ENCODE data around the gene OLFM3.
A peak's percentile ranks its signal among the peaks of the same experiment; 100 is the strongest.

OLFM3 gene

DNA sequence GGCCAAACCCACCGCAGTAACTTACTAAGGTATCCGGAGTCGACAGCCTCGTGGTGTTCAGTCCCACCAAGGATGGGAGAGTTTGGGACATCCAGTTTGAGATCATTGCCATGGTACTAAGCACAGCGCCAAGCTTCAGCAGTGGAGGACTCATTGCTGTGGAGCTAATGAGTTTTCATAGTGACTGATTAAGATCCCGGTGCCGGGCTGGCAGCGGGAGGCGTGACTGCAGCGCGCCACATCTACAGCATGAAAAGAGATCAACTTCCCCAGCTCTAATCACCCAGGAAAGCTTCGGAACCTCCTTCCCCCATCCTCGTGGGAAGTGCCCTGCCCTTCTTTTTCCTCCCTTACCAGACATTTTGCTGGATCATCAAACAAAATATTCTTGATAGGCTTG is 149.9 kb downstream of the OLFM3 start:
- DNase-seq (ENCODE audit: low spot score): no peak

GRCh38 chr1:101843160-101843559 is 153.6 kb downstream of the OLFM3 start:
- no peak for DNase-seq (ENCODE audit: low spot score)

DNA sequence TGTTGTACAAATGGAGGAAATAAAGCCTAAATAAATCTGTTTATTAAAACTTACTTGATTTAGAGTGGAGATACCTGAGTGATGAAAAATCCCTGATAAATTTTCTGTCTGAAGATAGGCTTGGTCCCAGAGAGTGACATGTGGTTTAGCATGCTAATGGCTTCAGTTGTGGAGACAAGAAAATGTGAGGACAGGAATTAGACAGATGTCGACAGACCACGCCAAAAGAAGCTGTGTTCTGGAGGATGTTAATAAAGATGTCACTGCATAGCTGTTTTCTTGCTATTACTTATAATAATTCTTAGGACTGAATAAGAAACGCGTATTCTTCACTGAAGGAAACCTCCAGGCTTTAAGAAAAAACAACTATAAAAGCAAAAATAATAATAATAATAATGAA is 154.9 kb downstream of the OLFM3 start:
- no peak for DNase-seq (ENCODE audit: low spot score)

DNA sequence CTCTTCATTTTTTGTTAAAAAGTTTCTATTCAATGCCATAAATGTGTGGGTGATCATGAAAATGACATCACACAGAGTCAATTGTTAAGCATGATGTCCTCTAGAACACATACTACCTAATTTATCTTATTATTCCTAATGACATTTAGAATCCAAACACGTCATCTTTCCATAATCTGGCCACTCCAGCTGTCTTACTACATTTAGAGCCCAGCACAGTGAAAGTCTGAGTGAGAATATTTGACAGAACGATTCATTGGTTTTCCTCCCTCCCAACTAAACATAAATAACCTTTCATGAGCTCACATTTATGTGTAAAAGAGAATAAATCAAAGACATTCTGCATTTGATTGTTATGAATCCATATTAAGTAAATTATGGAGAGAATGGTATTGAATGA is 160.7 kb downstream of the OLFM3 start:
- no peak for DNase-seq (ENCODE audit: low spot score)

DNA sequence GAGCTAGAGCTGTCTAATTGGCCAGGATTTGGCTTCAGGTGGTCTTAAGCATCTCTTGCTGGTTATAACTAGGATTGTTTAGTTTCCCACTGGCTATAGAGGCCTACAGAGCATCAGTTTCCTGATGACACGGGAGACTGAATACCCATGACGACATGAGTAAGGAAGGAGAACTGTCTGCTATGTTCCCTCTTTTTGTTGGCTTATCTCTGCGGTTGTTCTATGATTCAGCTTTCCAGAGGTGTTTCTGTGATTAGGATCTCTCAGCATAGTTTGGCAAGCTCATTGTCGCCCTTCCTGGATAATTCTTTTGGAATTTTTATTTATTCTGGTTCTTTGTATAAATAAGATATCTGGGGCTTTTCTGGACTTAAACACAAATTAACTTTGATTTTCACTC is 163.4 kb downstream of the OLFM3 start:
- DNase-seq (ENCODE audit: low spot score): no peak

DNA sequence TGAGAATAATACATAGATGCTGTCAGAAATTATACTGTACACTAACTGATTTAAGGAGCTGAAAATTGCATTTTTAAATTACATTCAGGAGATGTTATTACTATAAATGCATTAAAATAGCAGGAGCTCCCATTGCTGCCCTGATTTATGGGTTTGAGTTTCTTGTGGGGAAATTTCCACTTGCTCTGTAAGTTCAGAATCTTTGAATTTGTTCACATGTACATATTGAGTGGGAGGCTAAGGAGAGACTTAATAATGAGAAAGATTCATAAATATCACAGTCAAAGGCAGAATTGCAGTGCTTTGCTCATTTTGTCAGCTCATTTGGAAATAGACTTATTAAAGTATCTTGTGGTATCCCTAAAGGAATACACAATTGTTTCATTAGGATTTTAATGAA is 170.3 kb downstream of the OLFM3 start:
- no peak for DNase-seq (ENCODE audit: low spot score)

GRCh38 chr1:101820071-101820470 is 176.7 kb downstream of the OLFM3 start:
- peak; percentile 67 for DNase-seq (ENCODE audit: low spot score)

DNA sequence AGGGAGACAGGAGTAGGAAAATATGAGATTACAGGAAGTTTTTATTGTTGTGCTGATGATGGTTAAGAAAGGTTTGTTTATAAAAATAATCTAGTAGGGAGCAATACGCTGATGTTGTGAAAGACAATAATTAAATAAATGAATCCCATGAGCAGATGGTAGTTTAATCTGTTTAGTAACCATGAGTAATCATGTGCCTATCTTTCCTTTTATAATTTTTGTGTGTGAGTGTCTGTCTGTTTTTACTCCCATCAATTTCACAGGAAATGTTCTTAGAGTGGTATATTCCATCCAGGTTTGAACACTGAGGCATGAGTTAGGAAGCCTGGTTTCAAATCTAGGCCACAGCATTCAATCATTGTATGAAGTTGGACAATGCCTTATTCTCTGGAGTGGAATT is 180.5 kb downstream of the OLFM3 start:
- no peak for DNase-seq (ENCODE audit: low spot score)

- DNase-seq (ENCODE audit: low spot score): no peak
Observed at GRCh38 chr1:101798417-101798816, 198.3 kb downstream of the OLFM3 start.

DNA sequence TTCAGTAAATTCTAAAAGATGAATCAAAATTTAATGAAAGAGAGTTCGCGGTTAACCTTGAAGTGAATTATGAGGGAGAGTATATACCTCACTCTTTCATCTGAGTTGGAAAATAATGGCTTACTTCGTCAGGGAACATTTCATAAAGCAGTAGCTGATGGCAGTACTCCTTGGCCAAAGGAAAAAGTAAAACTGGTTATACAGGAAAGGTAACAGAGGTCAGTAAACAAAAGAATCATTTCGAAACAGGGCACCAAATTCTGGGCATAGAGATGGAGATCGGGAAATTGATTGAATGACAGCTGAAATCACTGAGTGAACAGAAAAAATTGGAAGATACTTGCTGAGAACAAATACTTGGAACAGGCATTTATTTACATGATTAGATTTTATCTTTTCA is 199.0 kb downstream of the OLFM3 start:
- no peak for DNase-seq (ENCODE audit: low spot score)

GRCh38 chr1:101781201-101781831 is 215.4 kb downstream of the OLFM3 start:
- peak; percentile 18 for DNase-seq (ENCODE audit: low spot score)

GRCh38 chr1:101769520-101769919 is 227.2 kb downstream of the OLFM3 start:
- peak; percentile 40 for DNase-seq (ENCODE audit: low spot score)

DNA sequence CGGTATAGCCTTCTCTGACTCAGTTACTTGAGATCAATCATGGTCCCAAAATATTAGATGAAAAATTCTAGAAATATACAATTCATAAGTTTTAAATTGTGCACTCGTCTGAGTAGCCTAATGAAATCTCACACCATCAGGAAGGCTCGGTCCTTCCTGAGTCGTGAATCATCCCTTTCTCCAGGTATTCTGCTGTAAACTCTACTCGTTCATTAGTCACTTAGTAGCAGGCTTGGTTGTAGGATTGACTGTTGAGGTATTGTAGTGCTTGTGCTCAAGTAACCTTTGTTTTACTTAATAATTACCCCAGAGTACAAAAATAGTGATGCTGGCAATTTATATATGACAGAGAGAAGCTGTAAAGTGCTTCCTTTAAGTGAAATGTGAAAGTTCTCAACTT is 238.7 kb downstream of the OLFM3 start:
- DNase-seq (ENCODE audit: low spot score): no peak

- DNase-seq (ENCODE audit: low spot score): no peak
Observed at GRCh38 chr1:101756411-101756810, 240.3 kb downstream of the OLFM3 start.
